CD8-positive, alpha-beta memory T cell (primary cell): Measurements from ENCODE around the gene ALDH7A1. TPM values are rescaled to one million over a fixed set of nuclear protein-coding genes. Genes with fewer than 3 reads are reported as not detected.

Source experiments
- CTCF ChIA-PET: fragments of 350-600 bp; sonication (Branson Sonifier 250); formaldehyde crosslinking; loops from one replicate; lab custom pipeline; 2021; ENCODE audit warnings: antibody characterized with exemption; lab: Charles Lee
- POLR2A ChIA-PET: fragments of 350-600 bp; sonication (Branson Sonifier 250); formaldehyde crosslinking; loops from one replicate; lab custom pipeline; 2021; ENCODE audit warnings: antibody characterized with exemption; lab: Charles Lee
- DNase-seq, 5 donors: peaks; one replicate each; pipeline versions ENCODE4 v3.0.0 to v3.0.0-alpha.2; 2020 to 2022; ENCODE audit warnings: mixed read lengths in 1 of 5
- H3K27ac ChIP-seq: one replicate; pipeline ENCODE4 v1.7.0; 2013; ENCODE audit warnings: low read depth, mild to moderate bottlenecking, low read length, moderate library complexity
- H3K27me3 ChIP-seq: 2 replicates; pipeline ENCODE4 v1.7.0; 2013; ENCODE audit warnings: low read length, mild to moderate bottlenecking; ENCODE audit not compliant: insufficient read depth, poor library complexity, severe bottlenecking
- H3K36me3 ChIP-seq: 2 replicates; pipeline ENCODE4 v1.7.0; 2013; ENCODE audit warnings: mild to moderate bottlenecking, low read length, moderate library complexity; ENCODE audit not compliant: insufficient read depth
- H3K4me1 ChIP-seq: 2 replicates; pipeline ENCODE4 v1.7.0; 2013; ENCODE audit warnings: mild to moderate bottlenecking, low read length, moderate library complexity; ENCODE audit not compliant: insufficient read depth
- H3K4me3 ChIP-seq: 2 replicates; pipeline ENCODE4 v1.7.0; 2013; ENCODE audit warnings: mild to moderate bottlenecking, low read length
- H3K9me3 ChIP-seq: 2 replicates; pipeline ENCODE4 v1.7.0; 2013; ENCODE audit warnings: mild to moderate bottlenecking, low read length
- H3K27ac Mint-ChIP-seq, 8 donors: one replicate each; pipeline ENCODE4 v1.8.0; 2020 to 2021; ENCODE audit warnings: mixed read lengths in 8 of 8, mild to moderate bottlenecking in 6 of 8, inconsistent platforms in 3 of 8, moderate library complexity in 3 of 8
- H3K27me3 Mint-ChIP-seq, 2 donors: one replicate each; pipeline ENCODE4 v1.8.0; 2020 to 2021; ENCODE audit warnings: mixed read lengths in 2 of 2, mild to moderate bottlenecking in 1 of 2, moderate library complexity in 1 of 2
- H3K36me3 Mint-ChIP-seq, 3 donors: one replicate each; pipeline ENCODE4 v1.8.0; 2020 to 2021; ENCODE audit warnings: mixed read lengths in 3 of 3, inconsistent platforms in 1 of 3, mild to moderate bottlenecking in 1 of 3
- H3K4me1 Mint-ChIP-seq, 3 donors: one replicate each; pipeline ENCODE4 v1.8.0; 2020 to 2021; ENCODE audit warnings: mixed read lengths in 3 of 3, inconsistent platforms in 1 of 3, mild to moderate bottlenecking in 1 of 3
- H3K4me3 Mint-ChIP-seq, 7 donors: one replicate each; pipeline ENCODE4 v1.8.0; 2020 to 2021; ENCODE audit warnings: mixed read lengths in 7 of 7, mild to moderate bottlenecking in 6 of 7, moderate library complexity in 4 of 7, inconsistent platforms in 2 of 7
- H3K9me3 Mint-ChIP-seq, 5 donors: one replicate each; pipeline ENCODE4 v1.8.0; 2020 to 2022; ENCODE audit warnings: mixed read lengths in 5 of 5, mild to moderate bottlenecking in 3 of 5, moderate library complexity in 2 of 5, inconsistent platforms in 1 of 5
- polyA plus RNA-seq: library from polyadenylated mRNA; unstranded; fragments of 300-500 nt; fragmentation: Illumina TruSeq; gene quantifications from one replicate; pipeline ENCODE4 v1.2.3, GENCODE V29; 2021
- total RNA-seq, 2 experiments: library from RNA; stranded (reverse); gene quantifications; one replicate each; pipeline ENCODE4 v1.2.3, GENCODE V29; 2021

The ALDH7A1 gene
- total and polyA plus RNA-seq, 3 experiments from 2014 or later = 3.3 to 5.2 (median 4.4) TPM

DNA sequence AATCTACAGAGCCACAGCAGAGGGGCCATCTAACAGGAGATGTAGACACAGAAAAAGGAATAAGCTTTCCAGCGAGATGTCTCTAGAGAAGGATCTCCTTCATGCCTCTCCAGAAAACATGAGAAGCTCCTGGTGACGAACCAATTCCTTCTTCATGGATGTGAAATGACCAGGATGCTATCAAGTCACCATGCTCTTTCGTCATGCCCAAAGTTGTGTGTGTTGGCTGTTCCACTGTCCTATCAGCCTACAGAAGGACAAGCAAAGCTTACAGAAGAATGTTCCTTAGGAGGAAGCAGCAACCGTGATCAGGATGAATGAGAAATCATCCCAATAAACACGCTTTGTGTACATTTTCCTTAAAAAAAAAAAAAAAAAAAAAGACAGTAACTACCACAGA lies 54.4 kb downstream of the ALDH7A1 start:
- H3K4me3 Mint-ChIP-seq = no peak overlapping the region
- CTCF ChIA-PET = interaction anchor here (0.7 to 7.3 kb wide), 6 partner anchors 10 to 203 kb away, joined by 3 to 63 read pairs (median 6); no protein-coding TSS in a partner anchor
- Histone ChIP-seq H3K27me3 (no peaks in the 10 kb centered on the region), H3K9me3 (no peaks in the 10 kb centered on the region), H3K27ac (no peak overlapping the region), H3K4me1 (no peaks in the 10 kb centered on the region), H3K4me3 (no peak overlapping the region), H3K36me3 (no peaks in the 10 kb centered on the region)
- no peak overlapping the region for H3K27ac Mint-ChIP-seq
- no peaks in the 10 kb centered on the region for H3K4me1 Mint-ChIP-seq
- peaks cover 0 to 4% of the 10 kb centered on the region in 2 donors for H3K27me3 Mint-ChIP-seq
- DNase-seq = no peak
- H3K9me3 Mint-ChIP-seq = no peaks in the 10 kb centered on the region
- no peaks in the 10 kb centered on the region for H3K36me3 Mint-ChIP-seq
- POLR2A ChIA-PET = interaction anchor here (1.1 kb wide), 1 partner anchor 25 kb away, joined by 3 read pairs; no protein-coding TSS in a partner anchor

DNA sequence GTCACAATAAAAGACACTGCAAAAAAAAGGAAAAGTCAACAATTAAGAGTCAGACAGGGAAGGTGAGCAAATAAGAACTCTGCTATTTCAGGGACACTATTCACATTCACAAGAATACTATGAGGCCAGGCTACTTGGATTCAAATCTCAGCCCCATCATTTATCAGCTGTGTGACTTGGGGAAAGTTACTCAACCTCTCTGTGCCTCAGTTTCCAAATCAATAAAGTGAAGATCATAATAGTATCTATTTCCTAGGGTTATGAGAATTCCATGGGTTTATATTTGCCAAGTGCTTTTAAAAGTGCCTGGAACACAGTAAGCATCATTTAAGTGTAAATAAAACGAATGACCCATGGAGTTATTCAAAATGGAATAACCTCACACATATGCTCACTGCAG lies 56.4 kb downstream of the ALDH7A1 start:
- no peaks in the 10 kb centered on the region for H3K9me3 ChIP-seq
- no peak overlapping the region for H3K27ac ChIP-seq
- ChIA-PET POLR2A (no interaction called here), CTCF (interaction anchor here (0.9 to 7.3 kb wide), 12 partner anchors 8 to 204 kb away, joined by 3 to 63 read pairs (median 5); no protein-coding TSS in a partner anchor)
- peaks cover 0 to 4% of the 10 kb centered on the region in 2 donors for H3K27me3 Mint-ChIP-seq
- no peak for DNase-seq
- H3K4me1 ChIP-seq = no peaks in the 10 kb centered on the region
- H3K27ac Mint-ChIP-seq = peak overlapping the region in 1 of 8 donors; percentile 15
- no peaks in the 10 kb centered on the region for H3K9me3 Mint-ChIP-seq
- no peaks in the 10 kb centered on the region for H3K36me3 Mint-ChIP-seq
- no peaks in the 10 kb centered on the region for H3K27me3 ChIP-seq
- H3K4me3 ChIP-seq = no peak overlapping the region
- no peak overlapping the region for H3K4me3 Mint-ChIP-seq
- H3K4me1 Mint-ChIP-seq = no peaks in the 10 kb centered on the region
- H3K36me3 ChIP-seq = no peaks in the 10 kb centered on the region

DNA sequence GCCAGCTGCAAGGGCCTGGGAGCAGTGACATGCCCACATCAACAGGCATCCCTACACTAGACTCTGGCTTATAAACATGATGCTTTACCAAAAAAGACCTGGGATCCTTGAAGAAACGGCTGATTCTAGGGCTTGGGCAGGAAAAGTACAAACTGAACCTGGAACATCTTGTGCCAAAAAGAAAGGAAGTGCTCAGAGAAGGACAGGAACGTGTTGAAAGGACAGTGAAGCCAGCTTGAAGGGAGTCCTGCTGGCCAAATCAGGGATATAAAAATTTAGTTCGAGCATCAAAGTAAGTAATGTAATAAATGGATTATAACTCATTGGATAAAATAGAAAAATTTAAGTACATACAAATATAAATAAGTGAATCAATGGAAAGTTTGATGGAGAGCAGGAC lies 58.1 kb downstream of the ALDH7A1 start:
- Mint-ChIP-seq H3K27ac (peak overlapping the region in 1 of 8 donors; percentile 90), H3K4me3 (no peak overlapping the region), H3K36me3 (no peaks in the 10 kb centered on the region), H3K27me3 (peaks cover 0 to 4% of the 10 kb centered on the region in 2 donors), H3K9me3 (no peaks in the 10 kb centered on the region), H3K4me1 (no peaks in the 10 kb centered on the region)
- Histone ChIP-seq H3K4me1 (no peaks in the 10 kb centered on the region), H3K9me3 (no peaks in the 10 kb centered on the region), H3K27ac (no peak overlapping the region), H3K36me3 (no peaks in the 10 kb centered on the region), H3K4me3 (no peak overlapping the region), H3K27me3 (no peaks in the 10 kb centered on the region)
- CTCF ChIA-PET = interaction anchor here (1.1 to 7.3 kb wide), 3 partner anchors 178 to 199 kb away, joined by 3 to 63 read pairs (median 6); no protein-coding TSS in a partner anchor
- DNase-seq = no peak
- POLR2A ChIA-PET = no interaction called here

DNA sequence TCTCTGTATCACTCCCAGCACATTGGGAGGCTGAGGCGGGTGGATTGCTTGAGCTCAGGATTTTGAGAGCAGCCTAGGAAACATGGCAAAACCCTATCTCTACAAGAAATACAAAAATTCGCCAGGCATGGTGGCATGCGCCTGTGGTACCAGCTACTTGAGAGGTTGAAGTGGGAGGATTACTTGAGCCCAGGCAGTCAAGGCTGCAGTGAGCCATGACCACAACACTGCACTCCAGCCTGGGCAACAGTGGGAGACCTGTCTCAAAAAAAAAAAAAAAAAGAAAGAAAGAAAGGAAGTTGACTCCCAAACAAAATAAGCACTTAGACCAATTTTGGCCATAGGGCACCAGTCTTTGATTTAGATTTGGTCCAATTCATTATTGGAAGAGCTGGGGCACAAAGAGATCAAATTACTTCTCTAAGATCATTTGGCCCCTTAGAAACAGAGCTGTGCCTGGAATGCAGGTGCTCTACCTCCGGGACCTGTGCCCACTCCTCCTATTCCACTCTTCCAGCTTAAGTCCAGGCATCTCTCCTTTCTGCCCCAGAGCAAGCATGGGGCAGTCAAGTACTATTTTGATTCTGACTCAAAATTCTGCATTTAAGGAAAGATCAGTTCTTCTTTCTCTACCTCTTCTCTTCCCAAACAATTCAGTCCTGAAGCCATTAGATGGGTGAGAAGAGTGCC lies 59.0 kb downstream of the ALDH7A1 start:
- Mint-ChIP-seq H3K4me1 (no peaks in the 10 kb centered on the region), H3K4me3 (no peak overlapping the region), H3K27ac (no peak overlapping the region), H3K9me3 (no peaks in the 10 kb centered on the region), H3K36me3 (no peaks in the 10 kb centered on the region), H3K27me3 (peaks cover 0 to 4% of the 10 kb centered on the region in 2 donors)
- no peak overlapping the region for H3K4me3 ChIP-seq
- no peaks in the 10 kb centered on the region for H3K27me3 ChIP-seq
- ChIA-PET CTCF (interaction anchor here (0.7 to 2.5 kb wide), 5 partner anchors 177 to 200 kb away, joined by 3 to 6 read pairs (median 3); no protein-coding TSS in a partner anchor), POLR2A (no interaction called here)
- H3K27ac ChIP-seq = no peak overlapping the region
- DNase-seq = no peak
- no peaks in the 10 kb centered on the region for H3K9me3 ChIP-seq
- H3K36me3 ChIP-seq = no peaks in the 10 kb centered on the region
- H3K4me1 ChIP-seq = no peaks in the 10 kb centered on the region

DNA sequence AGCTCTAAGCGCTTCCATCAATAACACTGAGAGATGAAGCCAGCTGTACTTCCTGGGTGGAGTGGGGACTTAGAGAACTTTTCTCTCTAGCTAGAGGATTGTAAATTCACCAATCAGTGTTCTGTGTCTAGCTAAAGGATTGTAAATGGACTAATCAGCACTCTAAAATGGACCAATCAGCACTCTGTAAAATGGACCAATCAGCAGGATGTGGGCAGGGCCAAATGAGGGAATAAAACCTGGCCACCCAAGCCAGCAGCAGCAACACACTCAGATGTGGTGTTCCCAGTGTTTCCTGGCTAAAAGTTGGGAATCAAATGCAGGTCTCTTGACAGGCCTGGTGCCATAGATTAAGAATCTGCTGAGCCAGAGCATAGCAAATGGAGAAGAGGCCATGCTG lies 60.5 kb downstream of the ALDH7A1 start:
- no peaks in the 10 kb centered on the region for H3K4me1 ChIP-seq
- H3K36me3 ChIP-seq = no peaks in the 10 kb centered on the region
- no peaks in the 10 kb centered on the region for H3K9me3 ChIP-seq
- no peak overlapping the region for H3K27ac Mint-ChIP-seq
- H3K4me3 ChIP-seq = no peak overlapping the region
- no peak for DNase-seq
- ChIA-PET POLR2A (no interaction called here), CTCF (interaction anchor here (1.1 to 4.0 kb wide), 4 partner anchors 177 to 196 kb away, joined by 4 to 22 read pairs (median 6); no protein-coding TSS in a partner anchor)
- H3K36me3 Mint-ChIP-seq = no peaks in the 10 kb centered on the region
- no peaks in the 10 kb centered on the region for H3K9me3 Mint-ChIP-seq
- H3K27me3 ChIP-seq = no peaks in the 10 kb centered on the region
- H3K27me3 Mint-ChIP-seq = peaks cover 0 to 2% of the 10 kb centered on the region in 2 donors
- H3K27ac ChIP-seq = no peak overlapping the region
- H3K4me1 Mint-ChIP-seq = no peaks in the 10 kb centered on the region
- no peak overlapping the region for H3K4me3 Mint-ChIP-seq

DNA sequence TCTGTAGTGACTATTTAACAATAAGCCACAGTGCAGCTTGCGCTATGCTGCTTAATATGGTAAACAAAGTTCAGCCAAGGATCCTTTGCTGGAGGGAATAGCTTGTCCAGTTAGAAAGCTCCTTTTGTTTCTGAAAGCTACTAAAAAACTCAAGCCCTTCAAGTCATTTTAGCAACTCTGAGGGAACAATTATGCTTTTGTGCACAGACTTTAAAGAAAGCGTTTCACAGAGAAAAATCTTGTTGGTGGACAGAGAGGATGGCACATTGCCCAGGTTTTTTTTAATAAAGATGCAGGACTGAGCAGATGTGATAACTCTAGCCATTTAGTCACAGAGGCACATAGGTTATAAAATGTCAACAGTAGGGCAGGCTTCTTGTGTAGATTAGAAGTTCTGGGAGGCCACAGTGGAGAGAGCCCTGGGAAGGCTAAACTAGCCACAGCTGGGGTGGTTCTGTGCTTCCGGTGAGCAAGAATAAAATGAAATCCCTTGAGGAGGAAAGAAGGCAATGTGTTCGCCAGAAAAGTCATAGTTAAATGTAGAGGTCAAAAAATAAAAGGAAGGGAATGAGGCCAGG lies 63.4 kb downstream of the ALDH7A1 start:
- Mint-ChIP-seq H3K9me3 (peaks cover 0 to 2% (median 0%) of the 10 kb centered on the region in 5 donors), H3K4me3 (no peak overlapping the region), H3K4me1 (no peaks in the 10 kb centered on the region), H3K27me3 (peaks cover 7 to 8% of the 10 kb centered on the region in 2 donors), H3K36me3 (no peaks in the 10 kb centered on the region), H3K27ac (peak overlapping the region in 1 of 8 donors; percentile 31)
- Histone ChIP-seq H3K36me3 (no peaks in the 10 kb centered on the region), H3K27ac (no peak overlapping the region), H3K27me3 (no peaks in the 10 kb centered on the region), H3K9me3 (no peaks in the 10 kb centered on the region), H3K4me3 (no peak overlapping the region), H3K4me1 (no peaks in the 10 kb centered on the region)
- ChIA-PET POLR2A (no interaction called here), CTCF (interaction anchor here (1.4 to 4.0 kb wide), 2 partner anchors 8 to 193 kb away, joined by 5 to 22 read pairs; no protein-coding TSS in a partner anchor)
- no peak for DNase-seq

DNA sequence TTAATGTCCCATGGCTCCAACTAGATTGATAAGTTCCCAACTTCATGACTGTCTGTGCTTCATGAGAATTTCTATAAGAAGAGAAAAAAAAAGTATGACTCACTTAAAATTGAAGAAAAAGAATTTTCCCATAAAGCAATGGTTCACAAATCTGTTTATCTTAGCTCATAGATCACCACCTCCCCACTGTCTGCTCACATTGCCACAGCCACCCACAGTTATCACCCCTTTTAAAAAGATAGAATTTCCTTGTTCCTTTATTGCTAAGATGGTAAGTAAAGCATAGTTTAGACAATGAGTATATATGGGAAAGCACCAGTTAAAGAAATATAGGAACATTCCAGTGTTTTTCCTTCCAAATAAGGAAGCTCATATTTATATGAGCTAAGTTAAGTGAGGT lies 67.1 kb downstream of the ALDH7A1 start:
- no peak overlapping the region for H3K4me3 Mint-ChIP-seq
- H3K36me3 ChIP-seq = no peaks in the 10 kb centered on the region
- H3K9me3 ChIP-seq = no peaks in the 10 kb centered on the region
- POLR2A ChIA-PET = no interaction called here
- no peak for DNase-seq
- peaks cover 0 to 4% (median 0%) of the 10 kb centered on the region in 5 donors for H3K9me3 Mint-ChIP-seq
- H3K27me3 ChIP-seq = no peaks in the 10 kb centered on the region
- H3K36me3 Mint-ChIP-seq = no peaks in the 10 kb centered on the region
- H3K27me3 Mint-ChIP-seq = peaks cover 8 to 28% of the 10 kb centered on the region in 2 donors
- CTCF ChIA-PET = interaction anchor here (0.8 to 1.2 kb wide), 3 partner anchors 11 to 190 kb away, joined by 3 to 5 read pairs (median 4); no protein-coding TSS in a partner anchor
- H3K27ac Mint-ChIP-seq = no peak overlapping the region
- H3K4me3 ChIP-seq = no peak overlapping the region
- no peaks in the 10 kb centered on the region for H3K4me1 Mint-ChIP-seq
- no peaks in the 10 kb centered on the region for H3K4me1 ChIP-seq
- H3K27ac ChIP-seq = no peak overlapping the region

DNA sequence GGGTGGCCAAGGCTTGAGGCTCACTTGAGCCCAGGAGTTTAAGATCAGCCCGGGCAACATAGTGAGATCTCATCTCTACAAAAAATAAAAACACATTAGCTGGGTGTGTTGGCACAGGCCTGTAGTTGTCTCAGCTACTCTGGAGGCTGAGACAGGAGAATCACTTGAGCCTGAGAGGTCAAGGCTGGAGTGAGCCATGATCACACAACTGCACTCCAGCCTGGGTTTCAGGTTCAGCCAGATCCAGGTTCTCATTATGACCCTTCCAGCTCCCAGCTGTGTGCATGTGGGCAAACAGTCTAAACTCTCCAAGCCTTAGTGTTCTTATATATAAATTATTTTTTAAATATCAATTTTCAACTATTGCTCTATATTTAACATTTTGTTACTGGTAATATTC lies 67.9 kb downstream of the ALDH7A1 start:
- H3K27me3 ChIP-seq = no peaks in the 10 kb centered on the region
- no peaks in the 10 kb centered on the region for H3K36me3 ChIP-seq
- H3K27ac Mint-ChIP-seq = no peak overlapping the region
- no peak overlapping the region for H3K4me3 ChIP-seq
- H3K27ac ChIP-seq = no peak overlapping the region
- CTCF ChIA-PET = no interaction called here
- no peaks in the 10 kb centered on the region for H3K9me3 ChIP-seq
- H3K4me1 Mint-ChIP-seq = no peaks in the 10 kb centered on the region
- H3K27me3 Mint-ChIP-seq = peaks cover 8 to 28% of the 10 kb centered on the region in 2 donors
- H3K9me3 Mint-ChIP-seq = peaks cover 0 to 4% (median 0%) of the 10 kb centered on the region in 5 donors
- DNase-seq = no peak
- POLR2A ChIA-PET = no interaction called here
- no peak overlapping the region for H3K4me3 Mint-ChIP-seq
- H3K36me3 Mint-ChIP-seq = no peaks in the 10 kb centered on the region
- no peaks in the 10 kb centered on the region for H3K4me1 ChIP-seq
